Activated CD4-positive, CD25-positive, alpha-beta regulatory T cell treated with anti-CD3 and anti-CD28 coated beads, Interleukin-2, amount 50 U/mL, for 16 hours (primary cell): ENCODE data around the gene SCYGR3.

Experiments
- DNase-seq: peaks from one replicate; pipeline ENCODE4 v3.0.0-alpha.2; 2020; ENCODE audit warnings: low read depth, low spot score

Gene SCYGR3

GRCh38 chr2:227614740-227615139 lies at the start of gene SCYGR3:
SCYGR3 (minus strand) TSS chr2:227614840; CDS start chr2:227614840, 0 bp downstream.
- DNase-seq = no peak

- no peak for DNase-seq
These were observed 47.2 kb upstream of the SCYGR3 start for GRCh38 chr2:227661827-227662226.

- no peak for DNase-seq
These were observed 46.5 kb upstream of the SCYGR3 start for GRCh38 chr2:227661025-227661649.

- no peak for DNase-seq
These were observed 42.7 kb upstream of the SCYGR3 start for GRCh38 chr2:227657199-227657845.

- DNase-seq = no peak
These were observed 40.8 kb upstream of the SCYGR3 start for GRCh38 chr2:227655454-227655853.

- no peak for DNase-seq
These were observed 39.8 kb upstream of the SCYGR3 start for GRCh38 chr2:227654426-227654825.

- DNase-seq = no peak
These were observed 38.8 kb upstream of the SCYGR3 start for GRCh38 chr2:227653419-227653818.

- DNase-seq = no peak
These were observed 29.4 kb upstream of the SCYGR3 start for GRCh38 chr2:227643990-227644551.

GRCh38 chr2:227642656-227643055 lies 28.0 kb upstream of the SCYGR3 start:
- DNase-seq = no peak

- no peak for DNase-seq
These were observed 19.6 kb upstream of the SCYGR3 start for GRCh38 chr2:227634201-227634600.

- no peak for DNase-seq
These were observed 18.2 kb upstream of the SCYGR3 start for GRCh38 chr2:227632827-227633226.

GRCh38 chr2:227630322-227630721 lies 15.7 kb upstream of the SCYGR3 start:
- DNase-seq = no peak

- DNase-seq = no peak
These were observed 14.8 kb upstream of the SCYGR3 start for GRCh38 chr2:227629435-227629834.

GRCh38 chr2:227627769-227628168 lies 13.1 kb upstream of the SCYGR3 start:
- DNase-seq = no peak

- DNase-seq = no peak
These were observed 12.0 kb upstream of the SCYGR3 start for GRCh38 chr2:227626580-227627151.

GRCh38 chr2:227625420-227625819 lies 10.8 kb upstream of the SCYGR3 start:
- no peak for DNase-seq

GRCh38 chr2:227623226-227623625 lies 8.6 kb upstream of the SCYGR3 start:
- DNase-seq = no peak

GRCh38 chr2:227617316-227618230 lies 2.9 kb upstream of the SCYGR3 start, which contains the start of gene SCYGR4:
SCYGR4 (plus strand) TSS chr2:227617498; CDS start chr2:227617498, 0 bp downstream.
- DNase-seq = no peak

GRCh38 chr2:227616631-227617030 lies 2.0 kb upstream of the SCYGR3 start:
- no peak for DNase-seq

GRCh38 chr2:227615906-227616305 lies 1.3 kb upstream of the SCYGR3 start:
- DNase-seq = no peak

GRCh38 chr2:227615181-227615580 lies 541 bp upstream of the SCYGR3 start:
- no peak for DNase-seq

GRCh38 chr2:227614246-227614645 lies 394 bp downstream of the SCYGR3 start:
- DNase-seq = no peak
